ENCODE results near the gene ST7.
A peak's percentile ranks its signal among the peaks of the same experiment; 100 is the strongest.
"Not testable (repeated sequence)": the region's sequence is repeated elsewhere in the genome, so short reads cannot be mapped to it uniquely, and the experiment has no call there.

ST7 gene

DNA sequence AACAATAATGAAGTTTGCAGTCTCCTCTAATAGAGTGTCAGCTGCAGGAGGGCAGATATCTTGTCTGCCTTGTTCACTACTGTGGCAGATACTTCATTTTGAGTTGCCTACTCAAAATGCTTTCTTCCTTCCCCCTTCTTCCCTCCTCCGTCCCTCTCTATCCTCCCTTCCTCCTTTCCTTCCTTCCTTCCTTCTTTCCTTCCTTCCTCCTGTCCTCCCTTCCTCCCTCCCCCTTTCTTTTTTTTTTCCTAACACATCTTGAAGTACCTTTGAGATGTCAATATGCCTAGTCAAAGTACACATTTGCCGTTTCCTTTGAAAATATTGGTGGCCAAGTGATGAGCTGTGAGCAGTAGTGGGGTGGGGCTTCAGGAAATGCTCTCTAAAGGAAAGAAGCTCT lies 18.7 kb upstream of the ST7 start:
- Histone ChIP-seq H3K27me3 (ENCODE audit: low read depth) (peaks cover 5% of the 10 kb centered on the region; the same call in 1 of the 2 replicates), H3K36me3 (replicated peaks) (no peaks in the 10 kb centered on the region), H3K4me1 (peaks cover 3% of the 10 kb centered on the region; the same call in 1 of the 2 replicates), H3K4me3 (no peak overlapping the region), H3K9me3 (no peaks in the 10 kb centered on the region)
- in situ Hi-C loops (cut with MboI; ENCODE audit: low sequenced_read_pairs), result loop anchor here (10.0 kb wide), 1 partner anchor 180 kb away; no protein-coding TSS in a partner anchor
- DNase-seq (ENCODE audit: low spot score in 2 of 2), result no peak

DNA sequence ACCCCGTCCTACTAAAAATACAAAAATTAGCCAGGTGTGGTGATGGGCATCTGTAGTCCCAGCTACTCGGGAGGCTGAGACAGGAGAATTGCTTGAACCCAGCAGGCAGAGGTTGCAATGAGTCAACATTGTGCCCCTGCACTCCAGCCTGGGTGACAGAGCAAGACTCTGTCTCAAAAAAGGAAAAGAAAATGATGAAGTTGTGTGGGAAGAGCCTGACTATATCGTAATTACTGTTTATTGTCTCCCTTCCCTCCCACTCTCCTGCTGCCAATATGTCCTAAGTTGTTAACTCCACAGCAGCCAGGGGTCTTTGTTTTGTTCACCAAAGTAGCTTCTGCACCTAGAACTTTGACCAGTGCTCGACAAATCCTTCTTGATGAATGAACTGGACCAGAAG lies 16.5 kb upstream of the ST7 start:
- not testable (repeated sequence) for H3K36me3 ChIP-seq (replicated peaks); H3K4me3 ChIP-seq; H3K4me1 ChIP-seq; DNase-seq (ENCODE audit: low spot score in 2 of 2); H3K9me3 ChIP-seq; H3K27me3 ChIP-seq (ENCODE audit: low read depth)
- in situ Hi-C loops (cut with MboI; ENCODE audit: low sequenced_read_pairs), result loop anchor here (10.0 kb wide), 1 partner anchor 178 kb away; no protein-coding TSS in a partner anchor

DNA sequence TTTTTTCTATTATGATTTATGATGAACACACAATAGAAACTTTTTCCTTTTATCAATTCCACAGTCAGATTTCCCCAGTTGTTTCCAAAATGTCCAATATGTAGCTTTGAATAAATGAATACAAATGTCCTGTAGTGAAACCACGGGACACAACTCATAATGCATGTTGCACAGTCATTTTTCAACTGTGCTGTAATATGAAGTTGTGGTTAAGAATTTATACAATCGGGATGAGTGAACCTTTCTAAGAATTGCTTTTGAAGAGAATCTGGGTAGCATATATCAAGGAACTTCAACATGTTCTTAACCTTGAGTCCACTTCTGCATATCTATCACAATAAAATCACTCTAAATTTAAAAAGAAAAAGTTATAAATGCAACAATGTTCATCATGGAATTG lies 14.6 kb upstream of the ST7 start:
- Histone ChIP-seq H3K4me3 (no peak overlapping the region), H3K27me3 (ENCODE audit: low read depth) (peaks cover 5% of the 10 kb centered on the region; the same call in 1 of the 2 replicates), H3K4me1 (peaks cover 4% of the 10 kb centered on the region; the same call in 1 of the 2 replicates), H3K9me3 (no peaks in the 10 kb centered on the region), H3K36me3 (replicated peaks) (no peaks in the 10 kb centered on the region)
- in situ Hi-C loops (cut with MboI; ENCODE audit: low sequenced_read_pairs), result loop anchor here (10.0 kb wide), 1 partner anchor 176 kb away; no protein-coding TSS in a partner anchor
- no peak for DNase-seq (ENCODE audit: low spot score in 2 of 2)

DNA sequence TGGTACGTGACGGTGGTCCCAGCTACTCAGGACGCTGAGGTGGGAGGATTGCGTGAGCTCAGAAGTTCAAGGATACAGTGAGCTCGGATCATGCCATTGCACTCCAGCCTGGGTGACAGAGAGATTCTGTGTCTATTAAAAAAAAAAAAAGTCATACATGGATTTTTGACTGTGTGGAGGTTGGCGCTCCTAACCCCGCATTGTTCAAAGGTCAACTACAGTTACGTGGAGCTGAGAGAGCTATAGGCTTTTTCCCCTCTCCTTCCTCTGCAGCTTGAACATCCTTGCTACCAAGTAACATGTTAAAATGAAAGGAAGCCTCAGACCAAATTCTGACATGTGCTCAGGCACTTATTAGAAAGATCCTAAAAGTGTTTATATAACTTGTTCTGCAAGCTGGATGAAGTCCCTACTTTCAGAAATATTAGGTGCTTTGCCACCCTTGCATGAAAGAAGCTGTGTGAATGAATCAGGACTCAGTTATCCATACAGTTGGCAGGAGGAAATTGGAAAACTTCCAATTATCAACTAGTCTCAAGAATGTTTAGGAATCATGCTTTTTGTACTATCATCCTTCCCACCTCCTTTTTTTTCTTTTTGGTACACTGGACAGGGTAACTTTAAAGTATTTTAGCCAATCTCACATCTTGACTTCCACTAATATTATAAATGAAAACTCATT lies 12.5 kb upstream of the ST7 start:
- Histone ChIP-seq H3K36me3 (replicated peaks) (no peaks in the 10 kb centered on the region), H3K27me3 (ENCODE audit: low read depth) (peaks cover 2% of the 10 kb centered on the region; the same call in 1 of the 2 replicates), H3K4me3 (no peak overlapping the region), H3K9me3 (no peaks in the 10 kb centered on the region), H3K4me1 (peaks cover 4% of the 10 kb centered on the region; the same call in 1 of the 2 replicates)
- in situ Hi-C loops (cut with MboI; ENCODE audit: low sequenced_read_pairs), result no loop called here
- DNase-seq (ENCODE audit: low spot score in 2 of 2), result no peak

DNA sequence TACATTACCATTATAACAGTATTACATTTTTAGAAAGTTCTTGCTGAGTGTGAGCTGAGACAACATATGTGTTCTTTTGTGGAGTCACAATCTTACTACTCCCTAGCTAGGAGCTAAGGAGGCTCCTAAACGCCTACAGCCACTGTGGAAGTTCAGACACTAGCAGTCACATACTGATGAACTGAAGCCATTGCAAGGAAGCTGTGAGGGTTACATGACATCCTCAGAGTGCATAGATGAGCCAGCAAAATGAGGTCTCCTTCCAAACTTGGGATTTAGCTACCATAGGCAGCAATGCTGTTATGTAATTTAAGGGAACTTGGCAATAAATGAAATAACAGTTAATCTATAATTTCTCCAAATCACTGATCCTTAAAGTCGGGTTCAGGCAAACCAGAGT lies 10.8 kb upstream of the ST7 start:
- no peaks in the 10 kb centered on the region for H3K27me3 ChIP-seq (ENCODE audit: low read depth)

DNA sequence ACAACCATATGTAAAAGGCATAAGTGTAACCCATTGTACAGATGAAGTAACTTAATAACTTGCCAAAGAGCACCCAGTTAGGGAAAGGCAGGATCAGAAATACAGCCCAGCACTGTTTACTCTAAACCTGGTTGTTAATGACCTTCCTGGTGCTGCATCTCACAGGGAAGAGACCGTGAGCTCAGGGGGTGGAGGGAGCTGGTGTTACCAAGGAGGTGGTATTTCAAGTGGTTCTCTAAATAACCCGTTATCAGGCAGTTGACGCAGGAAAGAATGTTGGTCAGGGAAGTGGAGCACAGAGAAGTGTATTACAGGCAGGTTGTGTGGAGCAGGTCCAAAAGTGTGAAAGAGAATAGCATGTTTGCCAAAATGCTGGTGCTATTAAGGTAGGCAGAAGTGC lies 4.4 kb upstream of the ST7 start:
- Histone ChIP-seq H3K27me3 (ENCODE audit: low read depth) (no peaks in the 10 kb centered on the region), H3K36me3 (replicated peaks) (no peaks in the 10 kb centered on the region), H3K4me1 (peaks cover 3% of the 10 kb centered on the region), H3K4me3 (no peak overlapping the region), H3K9me3 (no peaks in the 10 kb centered on the region)
- in situ Hi-C loops (cut with MboI; ENCODE audit: low sequenced_read_pairs), result no loop called here
- DNase-seq (ENCODE audit: low spot score in 2 of 2), result no peak

More for the DNA sequence above, 10.8 kb upstream of the ST7 start:
- Histone ChIP-seq H3K4me3 (no peak overlapping the region), H3K36me3 (replicated peaks) (no peaks in the 10 kb centered on the region), H3K9me3 (no peaks in the 10 kb centered on the region), H3K4me1 (peaks cover 4% of the 10 kb centered on the region; the same call in 1 of the 2 replicates)
- in situ Hi-C loops (cut with MboI; ENCODE audit: low sequenced_read_pairs), result no loop called here
- DNase-seq (ENCODE audit: low spot score in 2 of 2), result no peak

DNA sequence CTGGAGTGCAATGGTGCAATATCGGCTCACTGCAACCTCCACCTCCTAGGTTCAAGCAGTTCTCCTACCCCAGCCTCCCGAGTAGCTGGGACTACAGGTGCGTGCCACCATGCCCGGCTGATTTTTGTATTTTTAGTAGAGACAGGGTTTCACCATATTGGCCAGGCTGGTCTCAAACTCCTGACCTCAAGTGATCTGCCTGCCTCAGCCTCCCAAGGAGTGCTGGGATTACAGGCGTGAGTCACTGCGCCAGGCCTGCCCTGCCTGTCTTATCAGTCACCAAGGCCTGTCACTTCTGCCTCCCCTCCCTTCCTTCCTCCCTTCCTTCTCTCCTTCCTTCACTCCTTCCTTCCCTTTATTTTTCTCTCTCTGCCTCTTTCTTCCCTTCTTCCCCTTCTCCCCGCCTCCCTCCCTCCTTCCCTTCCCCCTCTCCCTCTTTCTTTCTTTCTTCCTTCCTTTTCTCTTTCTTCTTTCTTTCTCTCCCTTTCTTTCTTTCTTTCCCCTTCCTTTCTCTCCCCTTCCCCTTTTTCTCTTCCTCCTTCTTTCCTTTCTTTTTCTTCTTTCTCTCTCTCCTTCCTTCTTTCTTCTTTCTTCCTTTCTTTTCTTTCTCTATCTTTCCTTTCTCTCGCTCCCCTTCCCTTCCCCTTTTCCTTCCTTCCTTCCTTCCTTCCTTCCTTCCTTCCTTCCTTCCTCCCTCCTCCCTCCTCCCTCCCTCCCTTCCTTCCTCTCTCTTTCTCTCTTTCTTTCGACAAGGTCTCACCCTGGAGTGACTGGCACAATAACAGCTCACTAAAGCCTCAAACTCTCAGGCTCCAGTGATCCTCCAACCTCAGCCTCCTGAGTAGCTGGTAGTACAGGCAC lies 3.1 kb upstream of the ST7 start:
- in situ Hi-C loops (cut with MboI; ENCODE audit: low sequenced_read_pairs), result no loop called here
- no peaks in the 10 kb centered on the region for H3K9me3 ChIP-seq
- peaks cover 6% of the 10 kb centered on the region for H3K4me1 ChIP-seq
- H3K36me3 ChIP-seq (replicated peaks), result no peaks in the 10 kb centered on the region
- no peaks in the 10 kb centered on the region for H3K27me3 ChIP-seq (ENCODE audit: low read depth)
- H3K4me3 ChIP-seq, result no peak overlapping the region
- DNase-seq (ENCODE audit: low spot score in 2 of 2), result no peak

DNA sequence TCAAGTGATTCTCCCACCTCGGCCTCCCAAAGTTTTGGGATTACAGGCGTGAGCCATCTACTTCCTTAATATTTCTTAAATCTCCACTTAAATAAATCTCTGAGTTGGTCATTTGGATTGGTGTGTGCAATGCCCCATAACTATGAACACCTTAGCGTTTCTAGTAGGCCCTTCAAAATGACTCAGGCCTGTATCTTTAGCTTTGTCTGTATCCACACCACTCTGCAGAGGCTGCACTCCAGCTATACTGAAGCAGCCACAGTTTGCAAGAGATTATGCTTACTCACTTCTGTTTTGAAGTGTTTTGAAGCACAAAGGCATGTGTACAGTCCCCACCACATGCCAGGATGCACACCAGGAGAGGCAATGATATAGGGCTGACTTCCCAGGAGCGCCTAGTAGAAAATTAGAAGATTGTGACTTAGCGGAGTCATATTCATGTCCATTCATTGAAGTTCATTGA lies 2.4 kb upstream of the ST7 start:
- H3K27me3 ChIP-seq (ENCODE audit: low read depth), result no peaks in the 10 kb centered on the region
- H3K4me3 ChIP-seq, result no peak overlapping the region
- no peak for DNase-seq (ENCODE audit: low spot score in 2 of 2)
- H3K9me3 ChIP-seq, result no peaks in the 10 kb centered on the region
- peaks cover 11% of the 10 kb centered on the region for H3K4me1 ChIP-seq
- no peaks in the 10 kb centered on the region for H3K36me3 ChIP-seq (replicated peaks)
- in situ Hi-C loops (cut with MboI; ENCODE audit: low sequenced_read_pairs), result no loop called here

DNA sequence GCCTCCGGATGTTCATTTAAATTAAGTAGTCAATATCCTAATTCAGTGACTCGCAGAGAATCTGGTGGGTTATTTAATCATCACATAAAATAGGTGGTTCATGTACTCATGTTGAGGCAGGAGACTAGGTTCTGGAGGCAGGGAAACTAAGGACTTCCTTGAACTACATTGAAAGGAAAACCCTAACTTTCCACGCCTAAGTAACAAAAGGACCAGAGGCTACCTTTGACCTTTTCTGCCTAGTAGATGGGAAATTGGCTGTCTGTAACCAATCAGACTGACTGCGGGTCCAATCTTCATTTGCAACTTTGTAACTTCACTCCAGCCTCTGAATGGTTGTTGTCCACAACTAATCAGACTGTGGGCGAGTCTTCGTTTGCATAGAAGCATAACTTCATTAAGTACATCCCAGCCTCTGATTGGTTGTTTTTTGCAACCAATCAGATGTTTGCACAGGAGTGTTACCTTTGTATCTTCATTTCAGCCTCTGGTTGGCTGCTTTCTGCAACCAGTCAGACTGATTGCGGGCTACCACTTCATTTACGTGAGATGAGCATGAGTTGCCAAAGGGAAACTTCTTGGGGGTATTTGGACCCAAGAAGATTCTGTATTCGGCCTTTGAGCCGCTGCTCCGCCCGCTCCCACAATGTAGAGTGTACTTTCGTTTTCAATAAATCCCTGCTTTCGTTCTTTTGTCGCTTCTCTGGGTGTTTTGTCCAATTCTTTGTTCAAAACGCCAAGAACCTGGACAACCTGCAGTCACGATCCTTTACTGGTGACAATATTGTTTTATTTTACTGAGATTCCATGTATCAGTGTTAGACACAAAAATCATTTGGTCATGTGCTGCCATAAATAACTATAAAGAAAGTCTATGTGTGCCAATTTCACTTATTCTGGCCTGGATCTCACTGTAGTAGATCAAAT lies 1.7 kb upstream of the ST7 start:
- Histone ChIP-seq H3K27me3 (ENCODE audit: low read depth) (no peaks in the 10 kb centered on the region), H3K4me3 (no peak overlapping the region), H3K4me1 (peaks cover 11% of the 10 kb centered on the region), H3K9me3 (no peaks in the 10 kb centered on the region), H3K36me3 (replicated peaks) (no peaks in the 10 kb centered on the region)
- no peak for DNase-seq (ENCODE audit: low spot score in 2 of 2)
- in situ Hi-C loops (cut with MboI; ENCODE audit: low sequenced_read_pairs), result no loop called here

DNA sequence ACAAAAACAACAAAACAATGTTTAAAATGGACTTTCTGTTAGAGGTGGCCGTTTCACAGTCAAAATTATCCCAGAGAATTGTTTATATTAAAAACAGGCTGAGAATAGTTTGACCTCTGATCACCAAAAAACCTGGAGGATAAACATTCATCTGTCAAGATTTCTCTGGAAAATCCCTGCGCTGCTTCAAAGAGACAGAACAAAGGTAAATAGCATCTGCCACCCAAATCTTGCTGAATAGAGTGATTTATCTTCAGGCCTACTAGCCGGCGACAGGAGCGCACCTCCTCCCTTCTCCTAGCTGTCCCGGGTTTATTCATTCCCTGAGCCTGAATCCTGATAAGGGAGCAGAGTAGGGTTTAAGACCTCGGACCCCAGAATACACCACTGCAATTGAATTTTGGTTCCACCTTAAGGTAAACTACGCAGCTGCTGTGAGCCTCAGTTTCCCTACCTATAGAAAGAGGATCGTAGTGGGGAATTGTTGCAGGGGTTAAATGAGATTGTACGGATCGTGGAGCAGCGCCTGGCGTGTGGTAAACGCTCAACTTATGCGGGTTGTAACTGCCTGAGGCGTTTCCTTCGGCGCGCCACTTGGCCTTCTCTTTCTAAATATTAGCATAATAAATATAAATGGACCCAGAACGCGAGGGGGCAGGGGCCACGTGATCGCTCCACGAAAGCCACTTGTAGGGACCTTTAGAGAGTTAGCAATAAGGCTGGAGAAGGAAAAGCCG lies 498 bp upstream of the ST7 start:
- in situ Hi-C loops (cut with MboI; ENCODE audit: low sequenced_read_pairs), result no loop called here
- Histone ChIP-seq H3K9me3 (no peaks in the 10 kb centered on the region), H3K36me3 (replicated peaks) (no peaks in the 10 kb centered on the region), H3K27me3 (ENCODE audit: low read depth) (no peaks in the 10 kb centered on the region), H3K4me3 (peak overlapping the region; percentile 51), H3K4me1 (peaks cover 11% of the 10 kb centered on the region)
- DNase-seq (ENCODE audit: low spot score in 2 of 2), result peak; percentile 82 to 85

DNA sequence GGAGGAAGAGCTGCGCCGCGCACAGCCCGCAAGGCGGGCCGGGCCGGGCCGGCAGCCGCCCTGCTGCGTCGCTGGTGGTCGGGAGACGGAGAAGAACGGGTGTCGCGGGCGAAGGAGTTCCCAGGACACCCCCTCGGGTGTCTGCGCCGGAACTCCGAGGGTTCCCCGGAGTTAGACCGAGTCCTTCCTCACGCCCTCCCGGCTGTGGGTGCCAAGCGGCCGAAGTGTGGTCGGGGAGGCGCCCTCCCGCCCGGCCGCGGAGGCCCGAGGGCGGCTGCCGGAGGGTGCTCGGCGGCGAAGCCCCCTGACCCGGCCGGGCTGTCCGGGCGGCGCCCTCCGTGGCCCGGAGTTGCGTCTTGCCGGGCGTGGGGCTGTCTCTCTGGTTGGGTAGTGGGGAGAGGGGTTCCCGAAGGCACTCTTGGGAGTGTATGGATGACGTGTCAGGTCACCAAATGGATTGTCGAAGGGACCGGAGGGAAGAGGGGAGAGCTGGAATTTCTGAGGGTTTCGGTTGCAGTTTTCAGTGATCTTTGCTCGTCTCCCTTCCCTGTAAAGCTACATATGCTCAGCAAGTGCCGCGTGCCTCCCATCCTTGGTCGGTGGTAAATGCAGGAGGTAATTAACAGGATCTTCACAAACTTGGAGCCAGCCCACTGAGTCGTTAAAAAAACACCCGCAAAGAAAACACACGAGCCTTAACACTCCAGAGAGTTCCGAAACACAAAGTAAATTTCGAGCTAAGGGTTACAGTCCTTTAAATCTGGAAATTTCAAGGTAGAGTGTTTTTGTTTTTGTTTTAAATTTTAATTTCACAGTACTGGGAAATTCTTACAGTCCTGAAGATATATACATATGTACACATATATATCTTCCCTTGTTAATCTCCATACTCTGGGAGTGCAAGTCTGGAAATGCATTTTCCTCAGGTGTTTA lies 871 bp downstream of the ST7 start:
- Histone ChIP-seq H3K4me3 (peak overlapping the region; percentile 51), H3K4me1 (peaks cover 11% of the 10 kb centered on the region), H3K36me3 (replicated peaks) (no peaks in the 10 kb centered on the region), H3K27me3 (ENCODE audit: low read depth) (no peaks in the 10 kb centered on the region), H3K9me3 (no peaks in the 10 kb centered on the region)
- DNase-seq (ENCODE audit: low spot score in 2 of 2), result peak; percentile 66 to 70
- in situ Hi-C loops (cut with MboI; ENCODE audit: low sequenced_read_pairs), result no loop called here

DNA sequence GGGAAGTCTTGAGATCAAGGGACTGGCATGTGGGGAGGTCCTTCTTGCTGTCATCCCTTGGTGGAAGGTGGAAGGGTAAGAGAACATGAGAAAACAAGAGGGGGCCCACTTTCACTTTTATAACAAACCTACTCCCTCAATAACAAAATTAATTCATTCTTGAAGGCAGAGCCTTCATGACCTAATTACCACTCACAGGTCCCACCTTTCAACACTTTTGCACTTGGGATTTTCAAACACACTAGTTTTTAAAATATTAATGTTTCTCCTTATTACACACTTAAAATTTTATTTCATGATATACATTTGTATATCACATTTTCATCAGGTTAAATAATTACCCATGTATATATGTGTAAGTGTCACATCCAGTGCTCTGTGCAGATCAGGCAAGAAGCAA lies 2.0 kb downstream of the ST7 start:
- Histone ChIP-seq H3K36me3 (replicated peaks) (no peaks in the 10 kb centered on the region), H3K27me3 (ENCODE audit: low read depth) (no peaks in the 10 kb centered on the region), H3K4me3 (peak overlapping the region; percentile 51), H3K4me1 (peaks cover 11% of the 10 kb centered on the region), H3K9me3 (no peaks in the 10 kb centered on the region)
- no peak for DNase-seq (ENCODE audit: low spot score in 2 of 2)
- in situ Hi-C loops (cut with MboI; ENCODE audit: low sequenced_read_pairs), result no loop called here
